ENCODE measurements around the gene TRIM3. TPM values are rescaled to one million over a fixed set of nuclear protein-coding genes. Genes with fewer than 3 reads are reported as not detected.
A peak's percentile ranks its signal among the peaks of the same experiment; 100 is the strongest.
"Not testable (repeated sequence)": the region's sequence is repeated elsewhere in the genome, so short reads cannot be mapped to it uniquely, and the experiment has no call there.

Gene TRIM3
- polyA plus RNA-seq (ENCODE audit: insufficient read length in 12 of 12): 10 to 100 TPM in 11 of 12 donors, not detected in 1; 11.3 to 27.6 (median 13.7) TPM
- long read RNA-seq, donor 1, partial matches to known transcripts: 0 of 2 reads
- long read RNA-seq, donor 1, other reads (novel, unspliced or antisense): 0 of 2 reads
- long read RNA-seq, donor 2, partial matches to known transcripts: 0 of 2 reads
- long read RNA-seq, donor 2, other reads (novel, unspliced or antisense): 0 of 2 reads
- long read RNA-seq, donor 3, partial matches to known transcripts: 15 of 18 reads
- long read RNA-seq, donor 3, other reads (novel, unspliced or antisense): 0 of 18 reads
- long read RNA-seq, donor 4: 0 reads
- long read RNA-seq, donor 5: 0 reads
- long read RNA-seq, donor 6, partial matches to known transcripts: 0 of 1 reads
- long read RNA-seq, donor 6, other reads (novel, unspliced or antisense): 0 of 1 reads
- long read RNA-seq, donor 7: 0 reads
- long read RNA-seq, donor 8, partial matches to known transcripts: 0 of 3 reads
- long read RNA-seq, donor 8, other reads (novel, unspliced or antisense): 0 of 3 reads
- long read RNA-seq, donor 9: 0 reads
- long read RNA-seq, donor 10, partial matches to known transcripts: 0 of 1 reads
- long read RNA-seq, donor 10, other reads (novel, unspliced or antisense): 0 of 1 reads
- long read RNA-seq, donor 11, partial matches to known transcripts: 0 of 2 reads
- long read RNA-seq, donor 11, other reads (novel, unspliced or antisense): 0 of 2 reads

- DNase-seq: peak; percentile 88
These were observed at the start of gene TRIM3 for GRCh38 chr11:6473451-6474412. Gene TRIM3 (minus strand): TSS chr11:6473941. CDS start chr11:6465695, 8,246 bp downstream.

- DNase-seq: no peak
These were observed 49.5 kb upstream of the TRIM3 start for GRCh38 chr11:6523253-6523652.

GRCh38 chr11:6521946-6522345 is 48.2 kb upstream of the TRIM3 start:
- DNase-seq: not testable (repeated sequence)

GRCh38 chr11:6520265-6520664 is 46.5 kb upstream of the TRIM3 start:
- no peak for DNase-seq

- no peak for DNase-seq
These were observed 43.1 kb upstream of the TRIM3 start for GRCh38 chr11:6516865-6517264.

- DNase-seq: peak; percentile 19
These were observed 32.0 kb upstream of the TRIM3 start for GRCh38 chr11:6505577-6506240.

- DNase-seq: no peak
These were observed 30.4 kb upstream of the TRIM3 start for GRCh38 chr11:6504166-6504565.

- no peak for DNase-seq
These were observed 28.6 kb upstream of the TRIM3 start for GRCh38 chr11:6502382-6502781.

GRCh38 chr11:6498544-6498943 is 24.8 kb upstream of the TRIM3 start:
- no peak for DNase-seq

GRCh38 chr11:6498121-6498520 is 24.4 kb upstream of the TRIM3 start:
- DNase-seq: no peak

- DNase-seq: no peak
These were observed 23.5 kb upstream of the TRIM3 start, which contains the start of gene DNHD1 for GRCh38 chr11:6497069-6497839. Gene DNHD1 (plus strand): TSS chr11:6497280. CDS start chr11:6498216, 936 bp downstream.

GRCh38 chr11:6489306-6489705 is 15.6 kb upstream of the TRIM3 start:
- no peak for DNase-seq

GRCh38 chr11:6488821-6489220 is 15.1 kb upstream of the TRIM3 start:
- DNase-seq: no peak

GRCh38 chr11:6488342-6488741 is 14.6 kb upstream of the TRIM3 start:
- DNase-seq: no peak

- no peak for DNase-seq
These were observed 13.2 kb upstream of the TRIM3 start for GRCh38 chr11:6486938-6487337.

- no peak for DNase-seq
These were observed 12.5 kb upstream of the TRIM3 start for GRCh38 chr11:6486256-6486655.

- no peak for DNase-seq
These were observed 11.9 kb upstream of the TRIM3 start for GRCh38 chr11:6485661-6486060.

GRCh38 chr11:6483015-6483414 is 9.3 kb upstream of the TRIM3 start:
- no peak for DNase-seq

GRCh38 chr11:6482441-6482840 is 8.7 kb upstream of the TRIM3 start:
- no peak for DNase-seq

- no peak for DNase-seq
These were observed 8.2 kb upstream of the TRIM3 start for GRCh38 chr11:6481924-6482275.
